ENCODE data around the gene MBTPS1.

MBTPS1 gene

GRCh38 chr16:84054271-84054670 is 62.5 kb downstream of the MBTPS1 start:
- DNase-seq (ENCODE audit: low read depth), result no peak
- no peak overlapping the region for H3K4me3 ChIP-seq (ENCODE audit: low read length)
- TF ChIP-seq CTCF (conservative IDR thresholded peaks at IDR 0.05; ENCODE audit: low read length), result no peak

GRCh38 chr16:84053237-84053636 is 63.5 kb downstream of the MBTPS1 start:
- no peak for TF ChIP-seq CTCF (conservative IDR thresholded peaks at IDR 0.05; ENCODE audit: low read length)
- no peak for DNase-seq (ENCODE audit: low read depth)
- no peak overlapping the region for H3K4me3 ChIP-seq (ENCODE audit: low read length)

GRCh38 chr16:84052071-84052622 is 64.6 kb downstream of the MBTPS1 start:
- DNase-seq (ENCODE audit: low read depth), result no peak
- no peak for TF ChIP-seq CTCF (conservative IDR thresholded peaks at IDR 0.05; ENCODE audit: low read length)
- no peak overlapping the region for H3K4me3 ChIP-seq (ENCODE audit: low read length)

- no peak for DNase-seq (ENCODE audit: low read depth)
- no peak overlapping the region for H3K4me3 ChIP-seq (ENCODE audit: low read length)
- TF ChIP-seq CTCF (conservative IDR thresholded peaks at IDR 0.05; ENCODE audit: low read length), result no peak
Measured at GRCh38 chr16:84050316-84050715, 66.4 kb downstream of the MBTPS1 start.

- H3K4me3 ChIP-seq (ENCODE audit: low read length), result no peak overlapping the region
- no peak for TF ChIP-seq CTCF (conservative IDR thresholded peaks at IDR 0.05; ENCODE audit: low read length)
- no peak for DNase-seq (ENCODE audit: low read depth)
Measured at GRCh38 chr16:84049403-84050060, 67.2 kb downstream of the MBTPS1 start.

GRCh38 chr16:84048871-84049270 is 67.9 kb downstream of the MBTPS1 start:
- H3K4me3 ChIP-seq (ENCODE audit: low read length), result no peak overlapping the region
- no peak for TF ChIP-seq CTCF (conservative IDR thresholded peaks at IDR 0.05; ENCODE audit: low read length)
- DNase-seq (ENCODE audit: low read depth), result no peak

GRCh38 chr16:84048270-84048669 is 68.5 kb downstream of the MBTPS1 start:
- DNase-seq (ENCODE audit: low read depth), result no peak
- no peak for TF ChIP-seq CTCF (conservative IDR thresholded peaks at IDR 0.05; ENCODE audit: low read length)
- H3K4me3 ChIP-seq (ENCODE audit: low read length), result no peak overlapping the region
